ENCODE data around the gene SRPK2.
A peak's percentile ranks its signal among the peaks of the same experiment; 100 is the strongest.
"Not testable (repeated sequence)": the region's sequence is repeated elsewhere in the genome, so short reads cannot be mapped to it uniquely, and the experiment has no call there.

SRPK2 gene

GRCh38 chr7:105369944-105370343 lies 18.8 kb downstream of the SRPK2 start:
- no peak for DNase-seq

- DNase-seq: no peak
Observed at GRCh38 chr7:105367458-105367857, 21.3 kb downstream of the SRPK2 start.

- no peak for DNase-seq
Observed at GRCh38 chr7:105365541-105366534, 22.9 kb downstream of the SRPK2 start.

- DNase-seq: no peak
Observed at GRCh38 chr7:105364684-105365083, 24.0 kb downstream of the SRPK2 start.

GRCh38 chr7:105363657-105364056 lies 25.1 kb downstream of the SRPK2 start:
- DNase-seq: not testable (repeated sequence)

GRCh38 chr7:105362685-105363084 lies 26.0 kb downstream of the SRPK2 start:
- not testable (repeated sequence) for DNase-seq

- not testable (repeated sequence) for DNase-seq
Observed at GRCh38 chr7:105361995-105362394, 26.7 kb downstream of the SRPK2 start.

GRCh38 chr7:105360149-105360548 lies 28.6 kb downstream of the SRPK2 start:
- not testable (repeated sequence) for DNase-seq

- no peak for DNase-seq
Observed at GRCh38 chr7:105355701-105356100, 33.0 kb downstream of the SRPK2 start.

- DNase-seq: no peak
Observed at GRCh38 chr7:105354383-105354782, 34.3 kb downstream of the SRPK2 start.

GRCh38 chr7:105353752-105354328 lies 34.9 kb downstream of the SRPK2 start:
- no peak for DNase-seq

- DNase-seq: no peak
Observed at GRCh38 chr7:105352901-105353668, 35.6 kb downstream of the SRPK2 start.

- DNase-seq: peak; percentile 81
Observed at GRCh38 chr7:105352018-105352612, 36.6 kb downstream of the SRPK2 start.

GRCh38 chr7:105350906-105351305 lies 37.8 kb downstream of the SRPK2 start:
- DNase-seq: no peak

GRCh38 chr7:105348177-105348576 lies 40.5 kb downstream of the SRPK2 start:
- not testable (repeated sequence) for DNase-seq

- peak; percentile 51 for DNase-seq
Observed at GRCh38 chr7:105346593-105347322, 42.0 kb downstream of the SRPK2 start.

GRCh38 chr7:105346138-105346537 lies 42.6 kb downstream of the SRPK2 start:
- no peak for DNase-seq

- no peak for DNase-seq
Observed at GRCh38 chr7:105345725-105346124, 43.0 kb downstream of the SRPK2 start.

GRCh38 chr7:105345003-105345402 lies 43.7 kb downstream of the SRPK2 start:
- no peak for DNase-seq

- DNase-seq: no peak
Observed at GRCh38 chr7:105339404-105340323, 49.1 kb downstream of the SRPK2 start.

GRCh38 chr7:105337529-105337928 lies 51.2 kb downstream of the SRPK2 start:
- no peak for DNase-seq

Measured in activated CD4-positive, alpha-beta T cell treated with anti-CD3 and anti-CD28 coated beads, Interleukin-10, Interleukin-2, amounts not matched to agents 100 ng/mL and 50 ng/mL, durations not matched to agents 16 hours and 8 hours (primary cell).